HepG2 (cell line): ENCODE data around the gene FAAP20. TPM values are rescaled to one million over a fixed set of nuclear protein-coding genes. Genes with fewer than 3 reads are reported as not detected.

Experiments
- ATAC-seq: fragments of 200-7000 bp; cut with Tn5 transposase; 3 replicates; pipeline ENCODE4 v1.9.1; 2020; ENCODE audit warnings: mild to moderate bottlenecking, moderate library complexity
- BruUV-seq: library from RNA; stranded (reverse); fragments of 400-500 nt; replicated peaks from 2 replicates; lab custom pipeline; 2021; lab: Mats Ljungman, UMichigan
- CTCF ChIA-PET: fragments of 300-600 bp; formaldehyde crosslinking; extraction: SDS; loops from one replicate; lab custom pipeline; 2021; ENCODE audit warnings: low total read pairs, inconsistent platforms, low intra/inter-chr PET ratio; lab: Yijun Ruan, JAX
- POLR2A ChIA-PET: fragments of 350-600 bp; sonication (Branson Sonifier 250); formaldehyde crosslinking; loops from one replicate; lab custom pipeline; 2020; ENCODE audit warnings: antibody characterized with exemption, inconsistent platforms; lab: Yijun Ruan, JAX
- DNase-seq: peaks from one replicate; pipeline ENCODE4 v3.0.0-alpha.2; 2015; ENCODE audit warnings: low spot score
- FAIRE-seq: peaks from 3 replicates; lab custom pipeline; 2011; peaks lifted over from hg19 to GRCh38; lab: Jason Lieb, UNC
- H2AFZ ChIP-seq: one replicate; pipeline ENCODE4 v1.6.1; 2011; ENCODE audit warnings: low read length, inconsistent platforms
- H3K27ac ChIP-seq: fragments of 300-600 bp; 3 replicates; pipeline ENCODE4 v1.8.0; 2011; ENCODE audit warnings: mixed run types, mild to moderate bottlenecking, mixed read lengths, low read length, inconsistent platforms; ENCODE audit not compliant: insufficient read depth; ENCODE audit errors: extremely low read length
- H3K27me3 ChIP-seq, 2 experiments: fragments of 200-600 bp in 1 of 2; 2 replicates in 1 of 2; 3 replicates in 1 of 2; pipeline versions ENCODE4 v1.6.0 to v1.8.0; 2011; ENCODE audit warnings: low read length in 2 of 2, mild to moderate bottlenecking in 2 of 2, moderate library complexity in 2 of 2, inconsistent platforms in 1 of 2; ENCODE audit not compliant: insufficient read depth in 2 of 2, control insufficient read depth in 1 of 2
- H3K36me3 ChIP-seq, 2 experiments: fragments of 200-600 bp in 1 of 2; replicated peaks in 1 of 2; 2 replicates in 1 of 2; 3 replicates in 1 of 2; pipeline versions ENCODE4 v1.5.1 to v1.8.0; 2011; ENCODE audit warnings: low read length in 2 of 2, inconsistent platforms in 1 of 2; ENCODE audit not compliant: insufficient read depth in 2 of 2, control insufficient read depth in 1 of 2
- H3K4me1 ChIP-seq: 2 replicates; pipeline ENCODE4 v1.5.1; 2012; ENCODE audit warnings: low read length, inconsistent platforms; ENCODE audit not compliant: insufficient read depth
- H3K4me2 ChIP-seq: 2 replicates; pipeline ENCODE4 v1.6.0; 2011; ENCODE audit warnings: low read depth, low read length, inconsistent platforms
- H3K4me3 ChIP-seq, 3 experiments: fragments of 200-600 bp in 1 of 3; sonication (generic), shearing (Covaris generic) in 1 of 3; replicated peaks in 1 of 3; 2 replicates each; pipeline ENCODE4 v1.5.1; 2011 to 2016; ENCODE audit warnings: low read length in 3 of 3, inconsistent platforms in 2 of 3, low read depth in 2 of 3, mild to moderate bottlenecking in 2 of 3, control low read depth in 1 of 3, mixed read lengths in 1 of 3; ENCODE audit not compliant: insufficient read depth in 1 of 3
- H3K79me2 ChIP-seq: one replicate; pipeline ENCODE4 v1.6.1; 2011; ENCODE audit warnings: low read length, inconsistent platforms; ENCODE audit not compliant: insufficient read depth
- H3K9ac ChIP-seq: 2 replicates; pipeline ENCODE4 v1.6.0; 2011; ENCODE audit warnings: mild to moderate bottlenecking, low read depth, low read length, inconsistent platforms; ENCODE audit not compliant: insufficient read depth
- H3K9me3 ChIP-seq: 2 replicates; pipeline ENCODE4 v1.5.1; 2012; ENCODE audit warnings: mild to moderate bottlenecking, low read length
- H4K20me1 ChIP-seq: 2 replicates; pipeline ENCODE4 v1.6.0; 2011; ENCODE audit warnings: inconsistent platforms, mild to moderate bottlenecking, low read length, moderate library complexity; ENCODE audit not compliant: insufficient read depth
- BCL6 ChIP-seq: IDR thresholded peaks from 2 replicates; pipeline ENCODE4 v1.6.1; 2016; ENCODE audit warnings: missing genetic modification reagents, missing compliant biosample characterization
- E2F5 ChIP-seq: sonication (generic); formaldehyde crosslinking; conservative IDR thresholded peaks from 2 replicates; pipeline ENCODE4 v1.4.0; 2020; ENCODE audit warnings: missing genetic modification reagents
- ELK4 ChIP-seq: sonication (generic); formaldehyde crosslinking; IDR thresholded peaks from 2 replicates; pipeline ENCODE4 v1.9.0; 2021; ENCODE audit warnings: missing genetic modification reagents, borderline replicate concordance
- KLF15 ChIP-seq: sonication (generic); formaldehyde crosslinking; IDR thresholded peaks from 2 replicates; pipeline ENCODE4 v1.8.1; 2023; ENCODE audit warnings: borderline replicate concordance, mild to moderate bottlenecking, inconsistent platforms, missing genetic modification reagents, mixed read lengths
- NCOR1 ChIP-seq: fragments of 200-600 bp; sonication (generic); IDR thresholded peaks from 2 replicates; pipeline ENCODE4 v1.7.0; 2017; ENCODE audit warnings: antibody characterized with exemption, low read length, borderline replicate concordance
- SALL2 ChIP-seq: sonication (generic); formaldehyde crosslinking; IDR thresholded peaks from 2 replicates; pipeline ENCODE4 v1.8.1; 2023; ENCODE audit warnings: mild to moderate bottlenecking, missing genetic modification reagents, inconsistent platforms
- SOX5 ChIP-seq: IDR thresholded peaks from 2 replicates; pipeline ENCODE4 v1.6.1; 2016; ENCODE audit warnings: borderline replicate concordance
- THAP9 ChIP-seq: sonication (generic); formaldehyde crosslinking; IDR thresholded peaks from 2 replicates; pipeline ENCODE4; 2020; ENCODE audit warnings: missing genetic modification reagents, mild to moderate bottlenecking, borderline replicate concordance
- ZKSCAN5 ChIP-seq: sonication (generic); formaldehyde crosslinking; IDR thresholded peaks from 2 replicates; pipeline ENCODE4 v1.5.1; 2020; ENCODE audit warnings: mild to moderate bottlenecking, missing genetic modification reagents
- ZMYM3 ChIP-seq: sonication (generic); formaldehyde crosslinking; IDR thresholded peaks from 2 replicates; pipeline ENCODE4 v1.5.1; 2020; ENCODE audit warnings: mild to moderate bottlenecking, missing genetic modification reagents
- ZNF121 ChIP-seq: sonication (generic); formaldehyde crosslinking; IDR thresholded peaks from 2 replicates; pipeline ENCODE4 v1.5.0; 2020; ENCODE audit warnings: mild to moderate bottlenecking, missing genetic modification reagents
- ZNF468 ChIP-seq: sonication (generic); formaldehyde crosslinking; IDR thresholded peaks from 2 replicates; pipeline ENCODE4 v1.8.0; 2022; ENCODE audit warnings: mild to moderate bottlenecking, moderate library complexity, missing genetic modification reagents
- ZNF564 ChIP-seq: sonication (generic); formaldehyde crosslinking; IDR thresholded peaks from 2 replicates; pipeline ENCODE4 v1.8.1; 2023; ENCODE audit warnings: mild to moderate bottlenecking, missing genetic modification reagents
- ZNF616 ChIP-seq: sonication (generic); formaldehyde crosslinking; IDR thresholded peaks from 2 replicates; pipeline ENCODE4 v1.5.0; 2020; ENCODE audit warnings: low read depth, mild to moderate bottlenecking, missing genetic modification reagents
- WGBS: methylation state at CpG from one replicate; pipeline ENCODE4 v1.1.6; 2017; ENCODE audit warnings: low lambda C conversion rate; 5-methylcytosine and 5-hydroxymethylcytosine counted together
- in situ Hi-C: cut with HindIII; loops from 2 replicates; pipeline ENCODE4 v1.10.0; 2017; ENCODE audit warnings: low pct_unique_long_range_greater_than_20kb; ENCODE audit not compliant: extremely low pct_ligation_motif_present
- intact Hi-C: fragments of 100-400 bp; cut with micrococcal nuclease; formaldehyde crosslinking; loops from one replicate; pipeline ENCODE4 v1.10.0; 2022; ENCODE audit not compliant: unreplicated experiment
- polyA plus RNA-seq, 8 experiments: library from polyadenylated mRNA; depleted of rRNA in 3 of 8; stranded (reverse) in 7 of 8; unstranded in 1 of 8; fragments of >200 nt; fragmentation: Illumina TruSeq in 4 of 8; extraction: Trizol in 4 of 8; gene quantifications; 2 replicates each; pipeline versions ENCODE4 v1.2.1 to v1.2.3, GENCODE V29; 2011 to 2016; ENCODE audit warnings: low read depth in 4 of 8, missing spikeins in 1 of 8, mixed read lengths in 1 of 8; ENCODE audit not compliant: insufficient read depth in 1 of 8
- total RNA-seq, 5 experiments: library from RNA; depleted of rRNA; stranded (reverse); fragments of >200 nt; fragmentation: Illumina TruSeq; extraction: Trizol; gene quantifications; 2 replicates each; pipeline ENCODE4 v1.2.3, GENCODE V29; 2016; ENCODE audit warnings: low read depth in 1 of 5

The FAAP20 gene
- total and polyA plus RNA-seq, 2 of the 13 experiments (the other 11 are each of a cell fraction or from before 2014, with no cell fraction given): 9.6 to 10.8 TPM

- Histone ChIP-seq H3K4me2 (no peak overlapping the region), H3K9me3 (no peaks in the 10 kb centered on the region), H3K4me1 (peaks cover 56% of the 10 kb centered on the region), H3K27ac (no peak overlapping the region), H3K9ac (no peak overlapping the region), H3K79me2 (no peaks in the 10 kb centered on the region), H2AFZ (no peak overlapping the region), H4K20me1 (no peaks in the 10 kb centered on the region), H3K36me3 (no peaks in the 10 kb centered on the region), H3K27me3 (peaks cover under 1 to 5% of the 10 kb centered on the region in 2 experiments; a peak in 1 of 5 replicates), H3K4me3 (no peak overlapping the region)
- ChIA-PET POLR2A (interaction anchor here (1.7 kb wide), 1 partner anchor 13 kb away, joined by 12 read pairs; no protein-coding TSS in a partner anchor), CTCF (no interaction called here)
- FAIRE-seq (no peak), ATAC-seq (no peak), DNase-seq (no peak)
- TF ChIP-seq ZNF121 (CRISPR knock-in tag): peak; percentile 83
- no peak for TF ChIP-seq SALL2
- intact Hi-C loops: no loop called here
- in situ Hi-C loops: no loop called here
- no TSS peak for BruUV-seq
- 74% methylated on average over 3 of the region's 3 CpGs for WGBS
These were observed 26.7 kb upstream of the FAAP20 start for GRCh38 chr1:2221271-2221670.

- no peak for DNase-seq
- no peak for TF ChIP-seq KLF15
- no peak for TF ChIP-seq ZKSCAN5 (CRISPR knock-in tag)
- no peak for TF ChIP-seq SOX5
- TF ChIP-seq THAP9 (CRISPR knock-in tag): no peak
- TF ChIP-seq E2F5 (CRISPR knock-in tag): no peak
- TF ChIP-seq ZNF468 (CRISPR knock-in tag): no peak
- no peak for TF ChIP-seq ZNF564 (CRISPR knock-in tag)
- no peak for TF ChIP-seq ZMYM3 (CRISPR knock-in tag)
- TF ChIP-seq NCOR1: no peak
- no peak for TF ChIP-seq BCL6
- TF ChIP-seq ZNF616 (CRISPR knock-in tag): no peak
- TF ChIP-seq ELK4 (CRISPR knock-in tag): no peak
- intact Hi-C loops (no loop called here), in situ Hi-C loops (no loop called here)
- 26% methylated on average over 6 of the region's 7 CpGs for WGBS
- Histone ChIP-seq H3K79me2 (no peaks in the 10 kb centered on the region), H4K20me1 (no peaks in the 10 kb centered on the region), H2AFZ (no peak overlapping the region), H3K27me3 (peaks cover 2 to 15% of the 10 kb centered on the region in 2 experiments; a peak in 3 of 5 replicates), H3K9ac (no peak overlapping the region), H3K27ac (no peak overlapping the region), H3K4me2 (no peak overlapping the region), H3K4me3 (no peak overlapping the region), H3K36me3 (no peaks in the 10 kb centered on the region), H3K9me3 (no peaks in the 10 kb centered on the region), H3K4me1 (peaks cover 79% of the 10 kb centered on the region)
- FAIRE-seq: no peak
- no peak for ATAC-seq
- POLR2A ChIA-PET: interaction anchor here (1.9 kb wide), 1 partner anchor 10 kb away, joined by 6 read pairs; no protein-coding TSS in a partner anchor
- CTCF ChIA-PET: no interaction called here
- BruUV-seq: no TSS peak
These were observed 22.1 kb upstream of the FAAP20 start for GRCh38 chr1:2216767-2217058.
